Measurements from ENCODE around the gene TMEFF1.

DNA sequence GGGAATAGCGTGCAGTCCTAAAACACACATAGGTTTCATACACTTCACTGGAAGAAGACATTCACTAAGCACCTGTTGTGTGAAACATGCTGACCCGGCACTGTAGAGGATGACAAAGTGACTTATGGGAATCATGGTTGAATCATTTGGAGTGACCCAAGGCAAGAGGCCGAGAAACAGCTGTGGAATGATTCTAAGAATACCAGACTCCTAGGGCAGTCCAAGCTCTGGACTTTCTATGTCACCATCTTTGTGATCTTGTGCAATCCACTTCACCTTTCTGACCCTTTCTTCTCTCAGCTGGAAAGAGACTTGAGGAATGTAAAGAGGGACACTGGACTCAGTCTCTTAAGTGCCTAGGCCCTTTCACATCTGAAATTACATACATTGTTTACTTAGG lies 32.9 kb upstream of the TMEFF1 start:
- TF ChIP-seq, protein P1, sequence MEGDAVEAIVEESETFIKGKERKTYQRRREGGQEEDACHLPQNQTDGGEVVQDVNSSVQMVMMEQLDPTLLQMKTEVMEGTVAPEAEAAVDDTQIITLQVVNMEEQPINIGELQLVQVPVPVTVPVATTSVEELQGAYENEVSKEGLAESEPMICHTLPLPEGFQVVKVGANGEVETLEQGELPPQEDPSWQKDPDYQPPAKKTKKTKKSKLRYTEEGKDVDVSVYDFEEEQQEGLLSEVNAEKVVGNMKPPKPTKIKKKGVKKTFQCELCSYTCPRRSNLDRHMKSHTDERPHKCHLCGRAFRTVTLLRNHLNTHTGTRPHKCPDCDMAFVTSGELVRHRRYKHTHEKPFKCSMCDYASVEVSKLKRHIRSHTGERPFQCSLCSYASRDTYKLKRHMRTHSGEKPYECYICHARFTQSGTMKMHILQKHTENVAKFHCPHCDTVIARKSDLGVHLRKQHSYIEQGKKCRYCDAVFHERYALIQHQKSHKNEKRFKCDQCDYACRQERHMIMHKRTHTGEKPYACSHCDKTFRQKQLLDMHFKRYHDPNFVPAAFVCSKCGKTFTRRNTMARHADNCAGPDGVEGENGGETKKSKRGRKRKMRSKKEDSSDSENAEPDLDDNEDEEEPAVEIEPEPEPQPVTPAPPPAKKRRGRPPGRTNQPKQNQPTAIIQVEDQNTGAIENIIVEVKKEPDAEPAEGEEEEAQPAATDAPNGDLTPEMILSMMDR (IDR thresholded peaks at IDR 0.05) = no peak
- no peak for TF ChIP-seq POLR2A (IDR thresholded peaks at IDR 0.05)
